Measurements from ENCODE around the gene OR2B2. TPM values are rescaled to one million over a fixed set of nuclear protein-coding genes. Genes with fewer than 3 reads are reported as not detected.
A peak's percentile ranks its signal among the peaks of the same experiment; 100 is the strongest.

Gene OR2B2
- total and polyA plus RNA-seq, 2 of the 4 experiments (the other 2 are of a cell fraction) = not detected

- in situ Hi-C loops (cut with MboI; ENCODE audit: low sequenced_read_pairs) (loop anchor here (5.0 kb wide), 1 partner anchor 36 kb away; a partner anchor contains a TSS), intact Hi-C loops (cut with micrococcal nuclease) (no loop called here), dilution Hi-C loops (cut with HindIII; ENCODE audit: low sequenced_read_pairs, unreplicated experiment) (no loop called here)
- Histone ChIP-seq H3K23ac (ENCODE audit: low read depth, low read length) (no peak overlapping the region), H4K8ac (ENCODE audit: low read depth in 2 of 2, low read length in 2 of 2) (0 out of 4 replicates have a peak overlapping the region, but pooled peaks of 1 of the 2 experiments have one; percentile 7), H3K4ac (ENCODE audit: low read depth, low read length) (peak overlapping the region; percentile 32; the same call in 1 of the 2 replicates), H4K20me1 (ENCODE audit: insufficient read depth, low read length) (no peaks in the 10 kb centered on the region), H4K91ac (ENCODE audit: insufficient read depth, low read depth, low read length) (peak overlapping the region; percentile 20; the same call in 1 of the 2 replicates), H2BK15ac (ENCODE audit: low read depth, low read length) (no peak overlapping the region), H3K27ac (ENCODE audit: insufficient read depth, low read length) (no peak overlapping the region), H3K4me1 (ENCODE audit: control insufficient read depth, insufficient read depth, low read length) (peaks cover 7% of the 10 kb centered on the region), H3K9ac (ENCODE audit: low read depth, low read length) (no peak overlapping the region), H3K36me3 (ENCODE audit: control insufficient read depth, insufficient read depth, low read length) (no peaks in the 10 kb centered on the region), H2AFZ (replicated peaks; ENCODE audit: low read length, poor library complexity) (no peak overlapping the region), H3K4me3 (ENCODE audit: insufficient read depth, low read depth, low read length) (no peak overlapping the region), H3K14ac (replicated peaks; ENCODE audit: low read depth, low read length) (no peak overlapping the region), H3K27me3 (ENCODE audit: control insufficient read depth, insufficient read depth, low read length) (no peaks in the 10 kb centered on the region), H3K9me1 (ENCODE audit: insufficient read depth, low read length) (peaks cover 4% of the 10 kb centered on the region; the same call in 1 of the 2 replicates), H3K56ac (ENCODE audit: extremely low read depth, insufficient read depth, low read length) (no peak overlapping the region), H2BK120ac (ENCODE audit: low read depth, low read length) (no peak overlapping the region), H4K5ac (ENCODE audit: low read depth, low read length) (no peak overlapping the region), H2AK9ac (replicated peaks; ENCODE audit: low read depth, low read length, poor library complexity) (no peak overlapping the region), H2AK5ac (ENCODE audit: low read depth, low read length) (no peak overlapping the region), H2BK20ac (ENCODE audit: low read depth, low read length) (no peak overlapping the region), H3K18ac (ENCODE audit: low read depth, low read length) (no peak overlapping the region), H2BK5ac (ENCODE audit: low read depth, low read length, poor library complexity, severe bottlenecking) (peak overlapping the region; percentile 36), H3K4me2 (ENCODE audit: low read depth, low read length) (no peak overlapping the region), H3K79me1 (ENCODE audit: low read depth in 1 of 2, low read length in 2 of 2) (peaks cover 0 to 8% of the 10 kb centered on the region in 2 experiments; a peak in 1 of 4 replicates), H3K9me3 (ENCODE audit: control insufficient read depth, insufficient read depth, low read length) (no peaks in the 10 kb centered on the region)
- DNase-seq = no peak
- CTCF ChIA-PET = no interaction called here
- WGBS, 2 experiments (ENCODE audit: extremely low coverage in 2 of 2, insufficient read length in 1 of 2) = no CpG with 5 or more reads among the region's 3 CpGs
- BruUV-seq (replicated peaks) = no TSS peak
- no peak for TF ChIP-seq MXI1 (IDR thresholded peaks at IDR 0.05; ENCODE audit: borderline replicate concordance, low read depth, low read length)
- TF ChIP-seq MAFK (IDR thresholded peaks at IDR 0.05; ENCODE audit: low read depth, low read length) = no peak
- TF ChIP-seq CTCF (conservative IDR thresholded peaks at IDR 0.05; ENCODE audit: low read depth, low read length) = no peak
- no peak for TF ChIP-seq CEBPB (IDR thresholded peaks at IDR 0.05; ENCODE audit: low read depth, low read length)
- no peak for TF ChIP-seq ELK1 (IDR thresholded peaks at IDR 0.05; ENCODE audit: borderline replicate concordance, low read depth, low read length)
- no peak for TF ChIP-seq POLR2A (IDR thresholded peaks at IDR 0.05; ENCODE audit: low read depth, low read length)
- TF ChIP-seq SMC3 (IDR thresholded peaks at IDR 0.05; ENCODE audit: low read depth, low read length) = no peak
- no peak for TF ChIP-seq BHLHE40 (IDR thresholded peaks at IDR 0.05; ENCODE audit: low read depth, low read length)
- no peak for TF ChIP-seq FOS (IDR thresholded peaks at IDR 0.05; ENCODE audit: low read depth, low read length)
- TF ChIP-seq RCOR1 (IDR thresholded peaks at IDR 0.05; ENCODE audit: insufficient replicate concordance, low read length) = no peak
- TF ChIP-seq MAZ (IDR thresholded peaks at IDR 0.05; ENCODE audit: borderline replicate concordance, low read depth, low read length) = no peak
- no peak for TF ChIP-seq NFE2L2 (IDR thresholded peaks at IDR 0.05; ENCODE audit: low read depth, low read length)
- TF ChIP-seq RAD21 (IDR thresholded peaks at IDR 0.05; ENCODE audit: low read length) = no peak
- TF ChIP-seq USF2 (IDR thresholded peaks at IDR 0.05; ENCODE audit: low read depth, low read length) = no peak
- TF ChIP-seq RFX5 (IDR thresholded peaks at IDR 0.05; ENCODE audit: low read depth, low read length) = no peak
- TF ChIP-seq CHD1 (IDR thresholded peaks at IDR 0.05; ENCODE audit: low read depth, low read length) = no peak
- no peak for ATAC-seq (ENCODE audit: low read depth)
- POLR2A ChIA-PET (ENCODE audit: unreplicated experiment) = interaction anchor here (4.2 kb wide), 1 partner anchor 31 kb away, joined by 61 read pairs; a partner anchor contains a TSS
Measured at GRCh38 chr6:27868311-27868710, 43.9 kb downstream of the OR2B2 start.

All from IMR-90 (cell line).